Spleen (tissue), 11 donors: Measurements from ENCODE around the gene AGBL1. TPM values are rescaled to one million over a fixed set of nuclear protein-coding genes. Genes with fewer than 3 reads are reported as not detected.

Experiments used
- DNase-seq: peaks from one replicate; pipeline ENCODE4 v3.0.0-alpha.2; 2020
- H3K27ac ChIP-seq, 8 donors: fragments of 200-600 bp; sonication (generic) in 7 of 8; 1 replicate in 4 of 8; 2 replicates in 4 of 8; pipeline versions ENCODE4 v1.5.0 to v1.8.0; 2016 to 2021; ENCODE audit warnings: inconsistent platforms in 4 of 8, mild to moderate bottlenecking in 4 of 8, moderate library complexity in 1 of 8
- H3K27me3 ChIP-seq, 7 donors: fragments of 200-600 bp; sonication (generic) in 6 of 7; replicated peaks in 1 of 7; 1 replicate in 4 of 7; 2 replicates in 3 of 7; pipeline versions ENCODE4 v1.5.0 to v1.8.0; 2016 to 2021; ENCODE audit warnings: inconsistent platforms in 3 of 7, mild to moderate bottlenecking in 1 of 7
- H3K36me3 ChIP-seq, 6 donors: fragments of 200-600 bp; sonication (generic) in 5 of 6; 1 replicate in 4 of 6; 2 replicates in 2 of 6; pipeline versions ENCODE4 v1.5.0 to v1.8.0; 2016 to 2021; ENCODE audit warnings: inconsistent platforms in 2 of 6
- H3K4me1 ChIP-seq, 6 donors: fragments of 200-600 bp; sonication (generic) in 5 of 6; 1 replicate in 3 of 6; 2 replicates in 3 of 6; pipeline versions ENCODE4 v1.5.0 to v1.8.0; 2016 to 2021; ENCODE audit warnings: inconsistent platforms in 3 of 6
- H3K4me3 ChIP-seq, 8 donors: fragments of 200-600 bp; sonication (generic) in 7 of 8; 1 replicate in 4 of 8; 2 replicates in 4 of 8; pipeline versions ENCODE4 v1.5.0 to v1.8.0; 2016 to 2021; ENCODE audit warnings: inconsistent platforms in 4 of 8, mild to moderate bottlenecking in 4 of 8, moderate library complexity in 2 of 8
- H3K9me3 ChIP-seq, 8 donors: fragments of 200-600 bp; sonication (generic) in 7 of 8; 1 replicate in 4 of 8; 2 replicates in 4 of 8; pipeline versions ENCODE4 v1.5.0 to v1.8.0; 2016 to 2021; ENCODE audit warnings: inconsistent platforms in 4 of 8
- CTCF ChIP-seq, 11 experiments: fragments of 200-600 bp in 7 of 11; fragments of 450-650 bp in 4 of 11; sonication (generic) in 4 of 11; IDR thresholded peaks in 8 of 11; conservative IDR thresholded peaks in 3 of 11; 1 replicate in 7 of 11; 2 replicates in 4 of 11; pipeline versions ENCODE4 v1.4.0 to v1.8.0; 2016 to 2021; ENCODE audit warnings: antibody characterized with exemption in 11 of 11, inconsistent platforms in 4 of 11, mild to moderate bottlenecking in 1 of 11
- POLR2A ChIP-seq, 3 donors: fragments of 450-650 bp; IDR thresholded peaks; one replicate each; pipeline ENCODE4 v1.5.1; 2017; ENCODE audit warnings: antibody characterized with exemption in 3 of 3, mild to moderate bottlenecking in 1 of 3
- POLR2AphosphoS5 ChIP-seq, 3 donors: sonication (generic); formaldehyde crosslinking; IDR thresholded peaks; one replicate each; pipeline ENCODE4 v1.5.1; 2017; ENCODE audit warnings: antibody characterized with exemption in 3 of 3
- WGBS, 5 donors: extraction: QIAGEN DNeasy Blood & Tissue Kit in 3 of 5; methylation state at CpG; one replicate each; pipeline versions ENCODE4 v1.1.5 to v1.1.7; 2013 to 2018; 5-methylcytosine and 5-hydroxymethylcytosine counted together
- intact Hi-C: fragments of 100-400 bp; cut with DNase I; formaldehyde crosslinking; loops from one replicate; pipeline ENCODE4 v1.15.0; 2023; ENCODE audit warnings: low total_unique reads
- polyA plus RNA-seq, 3 donors: library from polyadenylated mRNA; stranded (reverse); fragments of 200-250 nt; gene quantifications; one replicate each; pipeline ENCODE4 v1.2.1, GENCODE V29; 2013
- total RNA-seq, 7 donors: library from RNA; depleted of rRNA in 3 of 7; stranded (reverse); fragments of >200 nt in 3 of 7; fragmentation: NEBNext Ultra II Directional in 4 of 7; extraction: Animal tissue kit (Norgen Biotek cat#: 25700) in 4 of 7; gene quantifications; one replicate each; pipeline versions ENCODE4 v1.1.0 to v1.2.1, GENCODE V29; 2016 to 2021
- donor health status: healthy with polysubstance abuse.
- donor health status: DM: no; HTN: no; CAD: no; lungs with moderate emphysema.
- donor health status: DM: no; HTN: no; CAD: no.
- donor health status: Bipolar disorder and iron deficiency.
- donor health status: healthy.
- donor health status: DM: no; HTN: no; CAD: no.
- donor health status: DM: yes; HTN: yes; CAD: no.

Gene AGBL1
- total and polyA plus RNA-seq, 10 donors, result not detected

- intact Hi-C loops, result no loop called here
- WGBS, 5 donors, result 84 to 95% (median 87%) methylated on average over 3 of the region's 3 CpGs
- no peaks in the 10 kb centered on the region for H3K4me1 ChIP-seq
- H3K9me3 ChIP-seq, result no peaks in the 10 kb centered on the region
- no peaks in the 10 kb centered on the region for H3K27me3 ChIP-seq
- no peak overlapping the region for H3K4me3 ChIP-seq
- TF ChIP-seq POLR2AphosphoS5 (IDR thresholded peaks at IDR 0.05), result no peak
- no peak for TF ChIP-seq CTCF (IDR thresholded peaks at IDR 0.05 in 8 of 11, conservative IDR thresholded peaks at IDR 0.05 in 3 of 11)
- TF ChIP-seq POLR2A (IDR thresholded peaks at IDR 0.05), result no peak
- no peak overlapping the region for H3K27ac ChIP-seq
- no peak for DNase-seq
- H3K36me3 ChIP-seq, result no peaks in the 10 kb centered on the region
Measured at GRCh38 chr15:86802244-86802643, 722.6 kb downstream of the AGBL1 start.

- 94 to 99% (median 96%) methylated on average over 2 of the region's 2 CpGs for WGBS, 5 donors
- intact Hi-C loops, result no loop called here
- TF ChIP-seq POLR2AphosphoS5 (IDR thresholded peaks at IDR 0.05) (no peak), POLR2A (IDR thresholded peaks at IDR 0.05) (no peak), CTCF (IDR thresholded peaks at IDR 0.05 in 8 of 11, conservative IDR thresholded peaks at IDR 0.05 in 3 of 11) (no peak)
Measured at GRCh38 chr15:86804406-86804805, 724.7 kb downstream of the AGBL1 start.

DNA sequence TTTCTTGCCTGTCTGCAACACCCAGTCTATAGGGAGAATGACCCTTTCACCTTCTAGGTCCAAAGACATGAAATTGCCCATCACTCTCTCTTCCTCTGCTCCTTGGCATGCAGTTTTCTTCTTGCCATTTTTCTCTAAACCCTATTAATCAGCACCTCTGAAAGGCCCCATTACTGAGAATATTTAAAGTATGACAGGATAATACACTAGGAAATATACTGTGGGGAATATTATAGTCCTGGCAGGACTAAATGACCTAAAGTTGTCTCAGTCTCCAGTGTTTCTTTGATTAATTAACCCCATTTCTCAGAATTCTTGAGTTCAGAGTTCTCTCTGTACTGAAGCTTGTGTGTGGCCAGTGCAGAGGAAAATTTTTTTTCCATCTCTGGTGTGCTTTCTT is 730.7 kb downstream of the AGBL1 start:
- Histone ChIP-seq H3K4me1 (no peaks in the 10 kb centered on the region), H3K4me3 (no peak overlapping the region), H3K36me3 (no peaks in the 10 kb centered on the region), H3K27me3 (no peaks in the 10 kb centered on the region), H3K27ac (no peak overlapping the region), H3K9me3 (no peaks in the 10 kb centered on the region)
- TF ChIP-seq POLR2A (IDR thresholded peaks at IDR 0.05), result no peak
- no peak for TF ChIP-seq CTCF (IDR thresholded peaks at IDR 0.05 in 8 of 11, conservative IDR thresholded peaks at IDR 0.05 in 3 of 11)
- no peak for TF ChIP-seq POLR2AphosphoS5 (IDR thresholded peaks at IDR 0.05)
- intact Hi-C loops, result no loop called here
- no peak for DNase-seq

More at GRCh38 chr15:86804406-86804805, 724.7 kb downstream of the AGBL1 start:
- Histone ChIP-seq H3K4me1 (no peaks in the 10 kb centered on the region), H3K27ac (no peak overlapping the region), H3K9me3 (no peaks in the 10 kb centered on the region), H3K4me3 (no peak overlapping the region), H3K36me3 (no peaks in the 10 kb centered on the region), H3K27me3 (no peaks in the 10 kb centered on the region)
- no peak for DNase-seq

DNA sequence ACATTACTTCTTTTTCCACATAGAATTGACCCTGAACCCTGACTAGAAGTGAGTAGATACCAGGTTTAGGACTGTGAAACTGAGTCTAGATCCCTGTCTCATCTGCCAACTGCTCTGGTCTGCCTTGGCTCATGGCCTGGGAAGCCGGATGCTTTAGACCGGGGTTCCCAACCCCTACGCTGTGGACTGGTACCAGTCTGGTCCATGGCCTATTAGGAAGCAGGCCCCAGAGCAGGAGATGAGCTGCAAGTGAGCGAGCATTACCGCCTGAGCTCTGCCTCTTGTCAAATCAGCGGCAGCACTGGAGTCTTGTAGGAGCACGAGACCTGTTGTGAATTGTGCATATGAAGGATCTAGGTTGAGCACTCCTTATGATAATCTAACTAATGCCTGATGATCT is 734.2 kb downstream of the AGBL1 start:
- Histone ChIP-seq H3K4me3 (no peak overlapping the region), H3K9me3 (no peaks in the 10 kb centered on the region), H3K27ac (no peak overlapping the region), H3K36me3 (no peaks in the 10 kb centered on the region), H3K4me1 (no peaks in the 10 kb centered on the region), H3K27me3 (no peaks in the 10 kb centered on the region)
- intact Hi-C loops, result no loop called here
- 83 to 96% (median 92%) methylated on average over 5 to 7 of the region's 7 CpGs for WGBS, 5 donors
- TF ChIP-seq POLR2AphosphoS5 (IDR thresholded peaks at IDR 0.05), result no peak
- no peak for TF ChIP-seq POLR2A (IDR thresholded peaks at IDR 0.05)
- TF ChIP-seq CTCF (IDR thresholded peaks at IDR 0.05 in 8 of 11, conservative IDR thresholded peaks at IDR 0.05 in 3 of 11), result no peak
- no peak for DNase-seq
